ENCODE measurements around the gene HIVEP2. TPM values are rescaled to one million over a fixed set of nuclear protein-coding genes. Genes with fewer than 3 reads are reported as not detected.
A peak's percentile ranks its signal among the peaks of the same experiment; 100 is the strongest.

HIVEP2 gene
- total RNA-seq, 2 experiments from 2014 or later = 48.4 to 48.6 TPM

- peak in 1 of 14 experiments; percentile 28 for DNase-seq
- intact Hi-C loops (cut with DNase I, micrococcal nuclease) = loop anchor here in 1 of 2 experiments (1.0 to 5.0 kb wide), 4 partner anchors 262 to 478 kb away; no protein-coding TSS in a partner anchor
- H3K9me3 Mint-ChIP-seq = no peaks in the 10 kb centered on the region
- no peak for TF ChIP-seq CTCF (IDR thresholded peaks at IDR 0.05)
- no peaks in the 10 kb centered on the region for H3K9me3 ChIP-seq (ENCODE audit: control insufficient read depth in 1 of 2, insufficient read depth in 1 of 2, low read length in 2 of 2)
- no peak overlapping the region for H3K4me3 Mint-ChIP-seq
- ChIA-PET POLR2A (interaction anchor here (1.2 kb wide), 1 partner anchor 135 kb away, joined by 4 read pairs; no protein-coding TSS in a partner anchor), CTCF (no interaction called here)
- no peaks in the 10 kb centered on the region for H3K27me3 ChIP-seq (ENCODE audit: control insufficient read depth in 1 of 2, insufficient read depth in 2 of 2, low read length in 2 of 2)
- no peaks in the 10 kb centered on the region for H3K4me1 ChIP-seq (ENCODE audit: insufficient read depth, low read length)
- ATAC-seq (ENCODE audit: poor library complexity) = no peak
- H3K36me3 Mint-ChIP-seq (ENCODE audit: low read depth) = no peaks in the 10 kb centered on the region
- H3K27me3 Mint-ChIP-seq = no peaks in the 10 kb centered on the region
- no peak overlapping the region for H3K27ac Mint-ChIP-seq
- H3K4me1 Mint-ChIP-seq (ENCODE audit: low read depth) = peaks cover 21% of the 10 kb centered on the region
- no peaks in the 10 kb centered on the region for H3K36me3 ChIP-seq (ENCODE audit: insufficient read depth, low read length)
- H3K27ac ChIP-seq (ENCODE audit: low read depth in 1 of 2, low read length in 2 of 2) = no peak overlapping the region
- no peak overlapping the region for H3K4me3 ChIP-seq (ENCODE audit: low read length)
These were observed 9.9 kb upstream of the HIVEP2 start for GRCh38 chr6:142954844-142955243.

DNA sequence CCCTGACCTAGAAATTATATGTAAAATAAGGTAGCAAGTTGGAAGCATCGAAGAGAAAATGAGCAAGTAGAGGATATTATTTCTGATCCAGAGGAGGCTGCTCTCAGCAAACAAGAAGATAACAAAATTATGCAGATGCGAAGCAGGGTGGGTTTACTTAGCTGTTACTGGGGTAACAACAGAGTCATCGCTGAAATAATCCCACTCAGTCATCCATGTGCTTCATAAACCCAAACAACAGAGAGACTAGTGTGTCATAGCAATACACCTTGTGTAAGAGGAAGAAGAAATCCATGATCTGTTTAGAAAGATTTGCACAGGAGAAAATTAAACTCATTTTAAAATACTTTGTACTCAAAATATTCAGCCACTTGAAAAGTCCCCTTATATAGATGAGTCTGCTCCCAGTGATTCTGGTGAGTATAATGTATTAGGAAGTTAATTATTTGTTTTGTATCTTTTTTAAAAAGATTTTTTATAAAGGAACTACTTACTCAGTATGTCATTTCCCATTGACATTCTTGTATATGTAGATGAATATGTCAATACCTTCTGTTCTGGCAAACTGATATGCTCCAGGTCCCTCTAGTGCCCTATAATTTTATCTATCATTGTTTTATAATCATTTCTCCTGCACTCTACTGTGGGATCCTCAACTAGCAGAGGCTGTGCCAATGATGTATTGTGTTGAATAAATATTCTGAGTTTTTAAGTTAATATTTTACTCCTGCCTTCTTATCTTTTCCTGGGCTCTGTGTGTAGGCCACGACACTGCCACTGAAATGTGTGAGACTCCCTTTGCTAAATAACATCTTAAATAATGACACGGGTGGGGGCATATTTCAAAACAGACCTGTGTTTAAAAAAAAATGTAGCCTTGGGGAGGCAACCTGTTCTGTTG lies 8.6 kb upstream of the HIVEP2 start:
- H3K27me3 Mint-ChIP-seq = no peaks in the 10 kb centered on the region

More for the DNA sequence above, 8.6 kb upstream of the HIVEP2 start:
- DNase-seq (peak in 3 of 14 experiments; percentile 53 to 58 (median 56)), ATAC-seq (ENCODE audit: poor library complexity) (peak; percentile 90)
- Mint-ChIP-seq H3K4me1 (ENCODE audit: low read depth) (peaks cover 21% of the 10 kb centered on the region), H3K36me3 (ENCODE audit: low read depth) (no peaks in the 10 kb centered on the region), H3K9me3 (no peaks in the 10 kb centered on the region), H3K27ac (peak overlapping the region; percentile 98), H3K4me3 (no peak overlapping the region)
- Histone ChIP-seq H3K4me3 (ENCODE audit: low read length) (no peak overlapping the region), H3K9me3 (ENCODE audit: control insufficient read depth in 1 of 2, insufficient read depth in 1 of 2, low read length in 2 of 2) (no peaks in the 10 kb centered on the region), H3K27ac (ENCODE audit: low read depth in 1 of 2, low read length in 2 of 2) (no peak overlapping the region), H3K4me1 (ENCODE audit: insufficient read depth, low read length) (no peaks in the 10 kb centered on the region), H3K36me3 (ENCODE audit: insufficient read depth, low read length) (no peaks in the 10 kb centered on the region), H3K27me3 (ENCODE audit: control insufficient read depth in 1 of 2, insufficient read depth in 2 of 2, low read length in 2 of 2) (no peaks in the 10 kb centered on the region)
- intact Hi-C loops (cut with DNase I, micrococcal nuclease) = loop anchor here (1.0 to 5.0 kb wide), 3 partner anchors 260 to 474 kb away; no protein-coding TSS in a partner anchor
- peak; percentile 43 for TF ChIP-seq CTCF (IDR thresholded peaks at IDR 0.05)
- CTCF ChIA-PET = interaction anchor here (1.7 to 2.3 kb wide), 2 partner anchors 69 to 111 kb away, joined by 3 to 5 read pairs; no protein-coding TSS in a partner anchor
- POLR2A ChIA-PET = interaction anchor here (1.6 kb wide), 1 partner anchor 27 kb away, joined by 11 read pairs; no protein-coding TSS in a partner anchor
